Tibial artery (tissue), 4 donors: ENCODE measurements around the gene SLC5A1.

Experiments used
- DNase-seq, 2 donors: peaks; one replicate each; pipeline ENCODE4 v3.0.0-alpha.2; 2019
- H3K27ac ChIP-seq, 2 donors: fragments of 200-600 bp; sonication (generic) in 1 of 2; 1 replicate in 1 of 2; 2 replicates in 1 of 2; pipeline ENCODE4 v1.5.1; 2018 to 2019; ENCODE audit warnings: mild to moderate bottlenecking in 1 of 2
- H3K27me3 ChIP-seq, 2 donors: fragments of 200-600 bp; sonication (generic) in 1 of 2; one replicate each; pipeline versions ENCODE4 v1.5.1 to v1.6.0; 2016 to 2019
- H3K36me3 ChIP-seq, 3 donors: fragments of 200-600 bp; sonication (generic) in 2 of 3; one replicate each; pipeline ENCODE4 v1.5.1; 2016 to 2019; ENCODE audit warnings: mild to moderate bottlenecking in 2 of 3
- H3K4me1 ChIP-seq, 4 donors: fragments of 200-600 bp; sonication (generic) in 2 of 4; 1 replicate in 3 of 4; 2 replicates in 1 of 4; pipeline ENCODE4 v1.5.1; 2016 to 2019
- H3K4me3 ChIP-seq, 2 donors: fragments of 200-600 bp; sonication (generic) in 1 of 2; 1 replicate in 1 of 2; 2 replicates in 1 of 2; pipeline ENCODE4 v1.5.1; 2018 to 2019; ENCODE audit warnings: mild to moderate bottlenecking in 2 of 2
- H3K9me3 ChIP-seq, 3 donors: fragments of 200-600 bp; sonication (generic) in 1 of 3; one replicate each; pipeline ENCODE4 v1.5.1; 2016 to 2019
- CTCF ChIP-seq, 2 experiments: fragments of 200-600 bp in 1 of 2; fragments of 450-650 bp in 1 of 2; IDR thresholded peaks; one replicate each; pipeline ENCODE4 v1.5.1; 2017 to 2019; ENCODE audit warnings: antibody characterized with exemption in 2 of 2, mild to moderate bottlenecking in 1 of 2, moderate library complexity in 1 of 2
- intact Hi-C: fragments of 100-400 bp; cut with DNase I; formaldehyde crosslinking; loops from one replicate; pipeline ENCODE4 v1.15.0; 2023; ENCODE audit warnings: low total_unique reads

Gene SLC5A1

GRCh38 chr22:32088084-32088483 is 45.0 kb downstream of the SLC5A1 start:
- intact Hi-C loops, result no loop called here
- no peaks in the 10 kb centered on the region for H3K9me3 ChIP-seq
- no peak overlapping the region for H3K27ac ChIP-seq
- TF ChIP-seq CTCF (IDR thresholded peaks at IDR 0.05), result no peak
- H3K36me3 ChIP-seq, result no peaks in the 10 kb centered on the region
- H3K27me3 ChIP-seq, result peaks cover 0 to 5% of the 10 kb centered on the region in 2 donors
- DNase-seq, result no peak
- H3K4me3 ChIP-seq, result no peak overlapping the region
- H3K4me1 ChIP-seq, result no peaks in the 10 kb centered on the region

- Histone ChIP-seq H3K27me3 (peaks cover 0 to 10% of the 10 kb centered on the region in 2 donors), H3K27ac (no peak overlapping the region), H3K36me3 (no peaks in the 10 kb centered on the region), H3K9me3 (no peaks in the 10 kb centered on the region), H3K4me1 (no peaks in the 10 kb centered on the region), H3K4me3 (no peak overlapping the region)
- intact Hi-C loops, result no loop called here
- TF ChIP-seq CTCF (IDR thresholded peaks at IDR 0.05), result no peak
- DNase-seq, result no peak
These were observed 54.0 kb downstream of the SLC5A1 start for GRCh38 chr22:32097018-32097417.

GRCh38 chr22:32097881-32098499 is 54.9 kb downstream of the SLC5A1 start:
- intact Hi-C loops, result no loop called here

GRCh38 chr22:32100711-32101110 is 57.6 kb downstream of the SLC5A1 start:
- no peaks in the 10 kb centered on the region for H3K36me3 ChIP-seq
- intact Hi-C loops, result no loop called here
- H3K27ac ChIP-seq, result no peak overlapping the region
- H3K9me3 ChIP-seq, result no peaks in the 10 kb centered on the region
- H3K4me3 ChIP-seq, result no peak overlapping the region
- DNase-seq, result no peak
- H3K27me3 ChIP-seq, result peaks cover 0 to 10% of the 10 kb centered on the region in 2 donors
- no peak for TF ChIP-seq CTCF (IDR thresholded peaks at IDR 0.05)
- H3K4me1 ChIP-seq, result no peaks in the 10 kb centered on the region

More at GRCh38 chr22:32097881-32098499, 54.9 kb downstream of the SLC5A1 start:
- Histone ChIP-seq H3K36me3 (no peaks in the 10 kb centered on the region), H3K4me3 (no peak overlapping the region), H3K4me1 (no peaks in the 10 kb centered on the region), H3K27ac (no peak overlapping the region), H3K9me3 (no peaks in the 10 kb centered on the region), H3K27me3 (peaks cover 0 to 10% of the 10 kb centered on the region in 2 donors)
- DNase-seq, result no peak
- no peak for TF ChIP-seq CTCF (IDR thresholded peaks at IDR 0.05)

GRCh38 chr22:32103658-32104315 is 60.7 kb downstream of the SLC5A1 start:
- Histone ChIP-seq H3K4me1 (no peaks in the 10 kb centered on the region), H3K27ac (no peak overlapping the region), H3K4me3 (no peak overlapping the region), H3K27me3 (peaks cover 0 to 10% of the 10 kb centered on the region in 2 donors), H3K36me3 (no peaks in the 10 kb centered on the region), H3K9me3 (no peaks in the 10 kb centered on the region)
- DNase-seq, result no peak
- TF ChIP-seq CTCF (IDR thresholded peaks at IDR 0.05), result no peak
- intact Hi-C loops, result no loop called here
